OCI-LY3 (cell line): ENCODE measurements around the gene TMEM87B.

Experiments used
- EZH2phosphoT487 ChIP-seq: fragments of 200-600 bp; shearing (Covaris generic); IDR thresholded peaks from 2 replicates; pipeline ENCODE4 v1.6.1; 2018; ENCODE audit warnings: antibody characterized with exemption, mixed run types, low read depth
- TF ChIP-seq, protein P1 (sequence below): fragments of 200-600, 300-600 bp; sonication (generic); IDR thresholded peaks from 2 replicates; pipeline ENCODE4 v1.5.1; 2014; ENCODE audit warnings: antibody characterized with exemption, low read length, low read depth

DNA sequence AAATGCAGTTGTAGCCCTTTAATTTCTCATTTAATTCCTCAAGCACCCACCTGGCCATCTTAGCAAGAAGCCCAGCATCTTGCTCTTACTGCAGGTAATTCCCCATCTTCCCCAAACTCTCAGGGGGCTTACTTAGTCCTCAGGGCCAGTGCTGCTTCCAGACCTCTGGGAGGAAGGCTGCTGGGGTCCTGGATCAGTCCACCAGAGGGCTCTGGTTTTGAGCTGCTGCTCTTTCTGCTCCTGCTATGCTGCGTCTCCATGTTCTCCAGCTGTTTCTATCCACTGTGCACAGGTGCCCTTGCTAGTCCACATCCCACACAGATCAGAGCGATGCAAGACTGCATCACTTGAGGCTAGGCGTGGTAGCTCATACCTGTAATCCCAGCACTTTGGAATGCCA, 34.5 kb upstream of the TMEM87B start:
- TF ChIP-seq, protein P1, sequence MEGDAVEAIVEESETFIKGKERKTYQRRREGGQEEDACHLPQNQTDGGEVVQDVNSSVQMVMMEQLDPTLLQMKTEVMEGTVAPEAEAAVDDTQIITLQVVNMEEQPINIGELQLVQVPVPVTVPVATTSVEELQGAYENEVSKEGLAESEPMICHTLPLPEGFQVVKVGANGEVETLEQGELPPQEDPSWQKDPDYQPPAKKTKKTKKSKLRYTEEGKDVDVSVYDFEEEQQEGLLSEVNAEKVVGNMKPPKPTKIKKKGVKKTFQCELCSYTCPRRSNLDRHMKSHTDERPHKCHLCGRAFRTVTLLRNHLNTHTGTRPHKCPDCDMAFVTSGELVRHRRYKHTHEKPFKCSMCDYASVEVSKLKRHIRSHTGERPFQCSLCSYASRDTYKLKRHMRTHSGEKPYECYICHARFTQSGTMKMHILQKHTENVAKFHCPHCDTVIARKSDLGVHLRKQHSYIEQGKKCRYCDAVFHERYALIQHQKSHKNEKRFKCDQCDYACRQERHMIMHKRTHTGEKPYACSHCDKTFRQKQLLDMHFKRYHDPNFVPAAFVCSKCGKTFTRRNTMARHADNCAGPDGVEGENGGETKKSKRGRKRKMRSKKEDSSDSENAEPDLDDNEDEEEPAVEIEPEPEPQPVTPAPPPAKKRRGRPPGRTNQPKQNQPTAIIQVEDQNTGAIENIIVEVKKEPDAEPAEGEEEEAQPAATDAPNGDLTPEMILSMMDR, result no peak
- no peak for TF ChIP-seq EZH2phosphoT487
